K562 (cell line): ENCODE data around the gene COL4A1. TPM values are rescaled to one million over a fixed set of nuclear protein-coding genes. Genes with fewer than 3 reads are reported as not detected.

ENCODE experiments used
- CGGBP1 ChIP-seq: fragments of 250-450 bp; sonication (Bioruptor Pico); IDR thresholded peaks from 2 replicates; pipeline ENCODE4 v1.9.0; 2021; ENCODE audit warnings: mild to moderate bottlenecking
- CREB3 ChIP-seq: fragments of 450-650 bp; conservative IDR thresholded peaks from 2 replicates; pipeline ENCODE4 v1.6.1; 2016; ENCODE audit warnings: missing genetic modification characterization, low read depth, mild to moderate bottlenecking, missing compliant biosample characterization, moderate library complexity
- CTBP1 ChIP-seq: fragments of 450-650 bp; IDR thresholded peaks from 2 replicates; pipeline ENCODE4 v1.6.1; 2016; ENCODE audit warnings: borderline replicate concordance
- DPF2 ChIP-seq: fragments of 450-650 bp; IDR thresholded peaks from 2 replicates; pipeline ENCODE4 v1.6.1; 2016
- ETV6 ChIP-seq, 3 experiments: fragments of 150-350 bp in 1 of 3; sonication (generic) in 1 of 3; formaldehyde crosslinking in 1 of 3; IDR thresholded peaks; 2 replicates each; pipeline versions ENCODE4 v1.6.1 to v1.8.0; 2014 to 2022; ENCODE audit warnings: borderline replicate concordance in 2 of 3, low read depth in 2 of 3, antibody characterized with exemption in 1 of 3, low read length in 1 of 3, mild to moderate bottlenecking in 1 of 3, missing genetic modification reagents in 1 of 3
- FOSL1 ChIP-seq: fragments of 200-800 bp; sonication (Bioruptor generic); conservative IDR thresholded peaks from 2 replicates; pipeline ENCODE4 v1.6.1; 2016; ENCODE audit warnings: missing genetic modification characterization, missing compliant biosample characterization
- GABPA ChIP-seq: fragments of 200-800 bp; sonication (Bioruptor generic); conservative IDR thresholded peaks from 2 replicates; pipeline ENCODE4 v1.6.1; 2016; ENCODE audit warnings: low read depth, missing genetic modification characterization, missing compliant biosample characterization
- HNRNPUL1 ChIP-seq: fragments of 200-400 bp; formaldehyde crosslinking; IDR thresholded peaks from 2 replicates; pipeline ENCODE4 v1.6.1; 2017; ENCODE audit warnings: low read length
- MAX ChIP-seq: sonication (generic); formaldehyde crosslinking; IDR thresholded peaks from 2 replicates; pipeline ENCODE4 v1.9.0; 2022; ENCODE audit warnings: mild to moderate bottlenecking, missing genetic modification reagents
- MAZ ChIP-seq, 2 experiments: fragments of 450-650 bp in 1 of 2; sonication (generic) in 1 of 2; formaldehyde crosslinking; IDR thresholded peaks in 1 of 2; conservative IDR thresholded peaks in 1 of 2; 2 replicates each; pipeline versions ENCODE4 v1.4.0 to v1.5.0; 2020; ENCODE audit warnings: mild to moderate bottlenecking in 1 of 2, missing genetic modification reagents in 1 of 2
- NEUROD1 ChIP-seq: fragments of 150-350 bp; IDR thresholded peaks from 2 replicates; pipeline ENCODE4 v1.6.1; 2014; ENCODE audit warnings: borderline replicate concordance, low read length, low read depth; ENCODE audit not compliant: partially characterized antibody
- NFE2 ChIP-seq: IDR thresholded peaks from 2 replicates; pipeline ENCODE4 v1.6.1; 2014; ENCODE audit warnings: antibody characterized with exemption, low read depth
- NKRF ChIP-seq: fragments of 450-650 bp; IDR thresholded peaks from 2 replicates; pipeline ENCODE4 v1.6.1; 2016; ENCODE audit warnings: borderline replicate concordance
- RBFOX2 ChIP-seq: fragments of 200-400 bp; formaldehyde crosslinking; IDR thresholded peaks from 2 replicates; pipeline ENCODE4 v1.6.1; 2017; ENCODE audit warnings: low read depth, mild to moderate bottlenecking, low read length, moderate library complexity
- SRF ChIP-seq, 2 experiments: fragments of 250-450, 450-650 bp in 1 of 2; sonication (Bioruptor Pico) in 1 of 2; sonication (generic) in 1 of 2; formaldehyde crosslinking; IDR thresholded peaks; 2 replicates each; pipeline versions ENCODE4 v1.5.0 to v1.5.1; 2020 to 2022; ENCODE audit warnings: mild to moderate bottlenecking in 1 of 2, missing genetic modification reagents in 1 of 2
- U2AF2 ChIP-seq: fragments of 200-400 bp; formaldehyde crosslinking; optimal IDR thresholded peaks from 2 replicates; pipeline ENCODE3; 2017; ENCODE audit warnings: low read depth, mild to moderate bottlenecking, low read length
- ZBTB1 ChIP-seq: sonication (generic); formaldehyde crosslinking; IDR thresholded peaks from 2 replicates; pipeline ENCODE4 v1.8.1; 2023; ENCODE audit warnings: missing genetic modification reagents, low read depth, mild to moderate bottlenecking, borderline replicate concordance
- ZNF398 ChIP-seq: fragments of 250-450 bp; sonication (Bioruptor Pico); IDR thresholded peaks from 2 replicates; pipeline ENCODE4 v1.8.0; 2021; ENCODE audit warnings: moderate library complexity, mild to moderate bottlenecking, inconsistent platforms
- ZZZ3 ChIP-seq: fragments of 450-650 bp; IDR thresholded peaks from 2 replicates; pipeline ENCODE4 v1.6.1; 2016; ENCODE audit warnings: antibody characterized with exemption, mild to moderate bottlenecking, moderate library complexity
- polyA plus RNA-seq, 8 experiments: library from polyadenylated mRNA; depleted of rRNA in 4 of 8; stranded (reverse) in 5 of 8; unstranded in 3 of 8; fragments of >200 nt; fragmentation: Nextera tagmentation in 2 of 8; fragmentation: Illumina TruSeq in 1 of 8; extraction: Ambion mirVana in 2 of 8; extraction: Trizol in 1 of 8; gene quantifications; 2 replicates each; pipeline versions ENCODE4 v1.2.1 to v1.2.3, GENCODE V29; 2011 to 2014; ENCODE audit warnings: inconsistent platforms in 1 of 8, missing spikeins in 1 of 8
- total RNA-seq, 7 experiments: library from RNA; depleted of rRNA in 6 of 7; stranded (reverse); fragments of >200 nt in 6 of 7; fragmentation: Illumina TruSeq in 2 of 7; extraction: Trizol in 2 of 7; gene quantifications; 2 replicates each; pipeline versions ENCODE4 v1.2.1 to v1.2.3, GENCODE V29; 2011 to 2021; ENCODE audit warnings: low replicate concordance in 1 of 7

Gene COL4A1
- total and polyA plus RNA-seq, 9 of the 15 experiments (the other 6 are each of a cell fraction or from before 2014, with no cell fraction given), result 0.35 TPM; not detected in 8

GRCh38 chr13:110138010-110138699 is 168.8 kb downstream of the COL4A1 start (continued):
- TF ChIP-seq ETV6 (IDR thresholded peaks at IDR 0.05; ENCODE audit: borderline replicate concordance in 1 of 2, low read depth in 2 of 2, low read length in 1 of 2) (no peak), ETV6 (CRISPR knock-in tag; IDR thresholded peaks at IDR 0.05; ENCODE audit: borderline replicate concordance) (no peak), ZZZ3 (no peak), CTBP1 (peak; percentile 30; the same call in 1 of the 2 replicates), SRF (CRISPR knock-in tag; IDR thresholded peaks at IDR 0.05) (peak in 1 of 2 experiments; percentile 92; a peak in 2 of 4 replicates), NFE2 (peak; percentile 62; the same call in 1 of the 2 replicates), FOSL1 (tag) (peak; percentile 92), DPF2 (0 out of 2 replicates have a peak, but pooled peaks have one; percentile 24), CREB3 (no peak), CGGBP1 (CRISPR knock-in tag) (no peak), MAX (peak; percentile 59; the same call in 1 of the 2 replicates), U2AF2 (no peak), RBFOX2 (peak; percentile 56), GABPA (tag) (peak; percentile 71), NEUROD1 (no peak), HNRNPUL1 (no peak), NKRF (no peak), ZBTB1 (CRISPR knock-in tag) (peak; percentile 97), ZNF398 (no peak), MAZ (CRISPR knock-in tag; conservative IDR thresholded peaks at IDR 0.05 in 1 of 2, IDR thresholded peaks at IDR 0.05 in 1 of 2) (peak in 1 of 2 experiments; percentile 20; a peak in 1 of 4 replicates)
